Astrocyte of the spinal cord (primary cell): Measurements from ENCODE around the gene C9orf50.
A peak's percentile ranks its signal among the peaks of the same experiment; 100 is the strongest.

ENCODE experiments used
- DNase-seq: peaks from one replicate; pipeline ENCODE4 v3.0.0; 2011; ENCODE audit warnings: low read depth, low spot score
- H3K4me3 ChIP-seq: 2 replicates; pipeline ENCODE4 v1.5.1; 2011; ENCODE audit warnings: low read depth, mild to moderate bottlenecking, low read length, moderate library complexity
- in situ Hi-C: cut with HindIII; loops from 2 replicates; pipeline ENCODE4 v1.10.0; 2017; ENCODE audit warnings: low sequenced_read_pairs
- TF ChIP-seq, protein P1 (sequence below): IDR thresholded peaks from 2 replicates; pipeline ENCODE4 v1.5.1; 2012; ENCODE audit warnings: low read depth, mild to moderate bottlenecking, low read length, inconsistent platforms

C9orf50 gene

DNA sequence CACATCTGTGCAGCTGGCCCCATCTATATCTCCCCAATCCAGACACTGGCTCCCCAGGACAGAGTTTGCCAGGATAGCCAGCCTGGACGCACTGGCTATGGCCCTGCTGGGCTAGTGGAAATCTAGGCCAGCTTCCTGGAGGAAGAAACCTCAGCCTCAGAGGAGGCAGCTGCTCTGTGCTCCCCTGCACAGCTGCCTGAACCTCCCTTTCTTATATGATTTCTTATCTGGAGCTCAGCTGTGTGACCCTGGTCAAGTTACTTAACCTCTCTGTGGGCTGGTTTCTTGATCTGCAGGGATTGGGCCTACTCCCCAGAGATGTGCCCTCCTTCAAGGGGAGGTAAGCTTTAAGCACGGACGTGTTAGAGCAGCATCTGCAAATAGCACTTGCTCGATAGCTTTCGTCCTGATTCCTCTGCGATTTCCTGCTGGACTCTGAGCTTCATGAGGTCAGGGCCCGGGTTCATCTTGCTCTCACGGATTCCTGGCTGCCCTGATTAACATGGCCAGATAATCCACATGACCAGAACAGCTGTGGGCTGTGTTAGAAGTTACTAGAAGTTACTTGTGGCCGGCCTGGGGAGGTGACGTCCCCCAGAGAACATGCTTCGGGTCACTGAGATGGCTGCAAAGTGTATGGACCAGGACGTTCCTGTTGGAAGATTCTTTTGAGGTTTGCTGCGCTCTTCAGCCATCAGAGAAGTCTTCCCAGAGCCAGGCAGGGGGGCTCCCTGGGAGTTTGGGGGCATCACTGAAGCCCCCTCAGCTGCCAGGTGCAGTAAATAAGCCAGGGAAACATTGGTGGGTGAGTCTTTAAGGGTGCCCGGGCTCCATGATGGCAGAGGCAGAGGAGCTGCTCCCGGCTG lies 14.5 kb downstream of the C9orf50 start:
- TF ChIP-seq, protein P1, sequence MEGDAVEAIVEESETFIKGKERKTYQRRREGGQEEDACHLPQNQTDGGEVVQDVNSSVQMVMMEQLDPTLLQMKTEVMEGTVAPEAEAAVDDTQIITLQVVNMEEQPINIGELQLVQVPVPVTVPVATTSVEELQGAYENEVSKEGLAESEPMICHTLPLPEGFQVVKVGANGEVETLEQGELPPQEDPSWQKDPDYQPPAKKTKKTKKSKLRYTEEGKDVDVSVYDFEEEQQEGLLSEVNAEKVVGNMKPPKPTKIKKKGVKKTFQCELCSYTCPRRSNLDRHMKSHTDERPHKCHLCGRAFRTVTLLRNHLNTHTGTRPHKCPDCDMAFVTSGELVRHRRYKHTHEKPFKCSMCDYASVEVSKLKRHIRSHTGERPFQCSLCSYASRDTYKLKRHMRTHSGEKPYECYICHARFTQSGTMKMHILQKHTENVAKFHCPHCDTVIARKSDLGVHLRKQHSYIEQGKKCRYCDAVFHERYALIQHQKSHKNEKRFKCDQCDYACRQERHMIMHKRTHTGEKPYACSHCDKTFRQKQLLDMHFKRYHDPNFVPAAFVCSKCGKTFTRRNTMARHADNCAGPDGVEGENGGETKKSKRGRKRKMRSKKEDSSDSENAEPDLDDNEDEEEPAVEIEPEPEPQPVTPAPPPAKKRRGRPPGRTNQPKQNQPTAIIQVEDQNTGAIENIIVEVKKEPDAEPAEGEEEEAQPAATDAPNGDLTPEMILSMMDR, result no peak
- in situ Hi-C loops, result no loop called here
- H3K4me3 ChIP-seq, result no peak overlapping the region
- no peak for DNase-seq

DNA sequence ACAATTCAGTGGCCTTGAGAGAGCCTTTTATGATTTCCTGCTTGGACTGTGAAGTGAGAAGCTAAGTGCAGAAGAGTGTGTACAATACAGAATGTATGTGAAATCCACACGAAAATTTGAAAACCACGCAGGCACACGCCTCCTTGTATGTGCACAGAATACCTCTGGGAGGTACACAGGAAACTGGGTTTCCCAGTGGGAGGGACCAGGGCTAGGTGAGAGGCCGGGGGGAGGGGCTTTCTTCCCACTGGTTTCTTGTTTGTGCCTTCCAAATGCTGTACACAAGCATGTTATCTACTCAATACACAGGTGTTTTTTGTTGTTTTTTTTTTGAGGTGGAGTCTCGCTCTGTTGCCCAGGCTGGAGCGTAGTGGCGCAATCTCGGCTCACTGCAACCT lies 16.1 kb downstream of the C9orf50 start:
- in situ Hi-C loops, result no loop called here
- DNase-seq, result no peak
- TF ChIP-seq, protein P1, result no peak
- H3K4me3 ChIP-seq, result no peak overlapping the region

DNA sequence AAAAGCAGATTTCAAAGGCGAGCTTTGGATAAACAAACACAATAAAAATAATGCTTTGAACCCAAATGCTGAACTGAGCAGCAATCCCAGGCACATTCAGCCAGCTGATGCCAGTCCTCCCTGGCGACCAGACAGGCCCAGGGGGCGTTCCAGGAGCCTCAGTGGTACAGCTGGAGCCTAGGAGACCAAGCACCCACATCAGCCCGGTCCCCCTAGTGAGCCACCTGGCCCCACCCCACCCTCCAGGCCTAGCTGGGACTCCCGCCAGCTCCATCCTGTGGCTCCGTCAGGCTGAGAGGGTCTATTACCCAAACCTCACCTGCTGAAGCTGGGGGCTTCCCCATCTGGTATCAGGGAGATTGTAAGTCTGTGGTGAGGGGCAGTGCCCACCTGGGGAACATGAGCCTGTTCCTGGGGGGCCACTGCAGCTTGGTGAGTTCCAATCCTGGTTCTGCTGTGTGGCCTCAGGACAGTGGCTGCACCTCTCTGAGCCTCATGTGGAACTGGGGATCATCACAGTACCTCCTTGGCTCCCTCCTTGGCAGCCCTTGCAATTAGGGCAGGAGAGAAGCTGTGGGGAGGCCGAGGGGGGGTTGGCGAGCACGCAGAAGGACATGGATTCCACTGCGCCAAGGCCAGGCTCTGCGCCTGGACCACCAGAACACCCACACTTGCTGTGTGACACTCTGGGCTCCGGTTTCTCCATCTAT lies 16.7 kb downstream of the C9orf50 start:
- no peak overlapping the region for H3K4me3 ChIP-seq
- no peak for DNase-seq
- TF ChIP-seq, protein P1, result no peak
- in situ Hi-C loops, result no loop called here

DNA sequence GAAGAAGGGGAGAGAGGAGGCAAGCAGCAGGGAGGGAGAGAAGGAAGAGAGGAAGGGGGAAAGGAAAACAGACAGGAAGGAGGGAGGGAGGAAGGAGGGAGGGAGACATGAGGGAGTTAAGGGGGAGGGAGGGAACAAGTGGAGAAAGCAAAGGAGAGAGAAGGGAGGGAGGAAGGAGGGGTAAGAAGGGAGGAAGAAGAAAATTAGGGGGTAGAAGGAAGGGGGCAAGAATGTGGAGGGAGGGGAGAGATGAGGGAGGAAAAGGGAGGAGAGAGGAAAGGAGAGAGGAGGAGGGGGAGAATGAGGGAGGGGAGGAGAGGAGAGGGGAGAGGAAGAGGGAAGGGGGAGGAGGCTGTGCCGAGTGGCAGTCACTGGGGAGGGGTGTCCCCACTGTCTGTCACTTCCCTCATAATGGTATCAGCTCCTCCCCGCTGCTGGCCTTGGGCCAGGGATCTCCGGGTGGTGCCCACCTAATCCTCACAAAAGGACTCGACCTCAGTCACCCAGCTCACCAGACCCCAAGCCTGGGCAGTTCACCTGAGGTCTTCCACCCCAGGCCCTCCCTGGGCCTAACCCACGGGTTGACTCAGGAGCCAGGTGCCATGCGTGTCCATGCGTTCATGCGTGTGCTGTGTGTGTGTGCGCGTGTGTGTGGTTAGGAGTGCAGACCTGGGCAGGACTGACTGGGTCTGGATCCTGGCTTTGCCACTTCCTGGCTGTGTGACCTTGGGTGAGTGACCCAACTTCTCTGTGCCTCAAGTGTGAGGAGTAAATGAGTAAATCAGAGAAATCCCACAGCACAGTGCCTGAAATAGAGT lies 18.1 kb downstream of the C9orf50 start:
- TF ChIP-seq, protein P1, result no peak
- in situ Hi-C loops, result no loop called here
- H3K4me3 ChIP-seq, result no peak overlapping the region
- no peak for DNase-seq

DNA sequence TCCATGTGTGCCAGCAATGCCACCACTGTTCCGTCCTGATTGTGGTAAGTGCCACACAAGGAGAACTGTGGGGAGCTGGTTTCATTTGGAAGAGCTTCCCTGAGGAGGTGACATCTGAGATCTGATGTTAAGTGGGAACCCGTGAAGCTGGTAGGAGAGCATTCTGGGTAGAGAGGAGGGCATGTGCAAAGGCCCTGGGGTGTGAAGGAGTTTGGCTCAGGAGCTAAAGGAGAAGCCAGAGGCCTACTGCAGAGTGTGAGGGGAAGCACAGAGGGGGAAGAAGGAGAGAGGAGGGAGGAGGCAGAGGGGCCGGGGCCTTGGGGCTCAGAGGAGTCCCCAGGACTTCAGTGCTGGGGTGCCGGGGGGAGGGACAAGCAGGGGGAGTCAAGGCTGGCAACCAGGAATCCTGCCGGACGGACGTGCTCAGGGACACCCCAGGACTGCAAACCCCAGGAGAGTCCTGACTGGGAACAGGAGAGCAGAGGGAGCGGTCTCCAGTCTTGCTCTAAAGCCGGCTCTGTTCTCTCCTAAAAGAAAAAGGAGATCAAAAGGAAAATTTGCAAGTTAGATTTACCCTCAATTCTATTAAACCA lies 19.7 kb downstream of the C9orf50 start:
- TF ChIP-seq, protein P1, result no peak
- in situ Hi-C loops, result no loop called here
- DNase-seq, result no peak
- no peak overlapping the region for H3K4me3 ChIP-seq

DNA sequence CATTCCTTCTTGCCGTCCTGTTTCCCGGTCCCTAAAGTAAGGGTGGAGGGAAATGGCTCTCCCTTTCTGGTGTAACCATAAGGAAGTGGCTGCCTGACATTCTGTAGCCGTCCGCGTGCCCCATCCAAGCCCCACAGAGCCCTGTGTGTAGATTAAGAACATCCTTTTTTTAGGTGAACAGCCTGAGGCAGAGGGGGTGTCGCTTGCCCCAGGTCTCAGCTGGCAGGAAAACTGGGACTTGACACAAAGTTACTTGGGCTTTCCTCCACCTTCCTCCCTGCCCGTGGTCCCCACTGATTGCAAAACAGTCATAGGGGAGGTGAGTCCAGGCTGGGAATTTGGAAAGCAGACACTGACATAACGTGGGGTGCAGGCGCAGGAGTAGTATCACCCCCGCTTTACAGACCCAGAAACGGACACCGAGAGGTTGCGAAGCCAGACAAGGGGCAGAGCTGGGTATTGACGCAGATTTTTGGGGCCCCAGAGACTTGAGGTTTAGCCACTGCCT lies 22.8 kb downstream of the C9orf50 start:
- H3K4me3 ChIP-seq, result peak overlapping the region; percentile 32
- TF ChIP-seq, protein P1, result no peak
- DNase-seq, result no peak
- in situ Hi-C loops, result no loop called here
